HepG2 (cell line): ENCODE measurements around the gene NUDT21. TPM values are rescaled to one million over a fixed set of nuclear protein-coding genes. Genes with fewer than 3 reads are reported as not detected.

Experiments
- ATAD3A ChIP-seq: sonication (generic); formaldehyde crosslinking; IDR thresholded peaks from 2 replicates; pipeline ENCODE4 v1.4.0; 2020; ENCODE audit warnings: missing genetic modification reagents
- BCLAF1 ChIP-seq: fragments of 450-650 bp; IDR thresholded peaks from 2 replicates; pipeline ENCODE4 v1.6.1; 2017; ENCODE audit warnings: mild to moderate bottlenecking
- BRCA1 ChIP-seq: sonication (generic); formaldehyde crosslinking; IDR thresholded peaks from 2 replicates; pipeline ENCODE4 v1.4.0; 2020; ENCODE audit warnings: missing genetic modification reagents
- CEBPG ChIP-seq: IDR thresholded peaks from 2 replicates; pipeline ENCODE4 v1.6.1; 2016
- CERS6 ChIP-seq: sonication (generic); formaldehyde crosslinking; IDR thresholded peaks from 2 replicates; pipeline ENCODE4 v1.5.0; 2020; ENCODE audit warnings: missing genetic modification reagents
- DNMT3B ChIP-seq: conservative IDR thresholded peaks from 2 replicates; pipeline ENCODE4 v1.6.1; 2016; ENCODE audit warnings: missing biosample characterization, control low read depth
- ERF ChIP-seq: IDR thresholded peaks from 2 replicates; pipeline ENCODE4 v1.6.1; 2018; ENCODE audit warnings: missing biosample characterization, missing genetic modification reagents
- HINFP ChIP-seq: sonication (generic); formaldehyde crosslinking; IDR thresholded peaks from 2 replicates; pipeline ENCODE4 v1.4.0; 2020; ENCODE audit warnings: low read depth, mild to moderate bottlenecking, missing genetic modification reagents
- HMG20A ChIP-seq: IDR thresholded peaks from 2 replicates; pipeline ENCODE4 v1.6.1; 2016; ENCODE audit warnings: borderline replicate concordance
- KAT2B ChIP-seq: fragments of 150-350 bp; IDR thresholded peaks from 2 replicates; pipeline ENCODE4 v1.6.1; 2014; ENCODE audit warnings: low read depth, low read length, borderline replicate concordance
- KLF6 ChIP-seq: IDR thresholded peaks from 2 replicates; pipeline ENCODE4 v1.8.0; 2016; ENCODE audit warnings: missing biosample characterization, missing genetic modification reagents
- MIER2 ChIP-seq: IDR thresholded peaks from 2 replicates; pipeline ENCODE4 v1.6.1; 2016; ENCODE audit warnings: missing biosample characterization, missing genetic modification reagents
- NAIF1 ChIP-seq: sonication (generic); formaldehyde crosslinking; IDR thresholded peaks from 2 replicates; pipeline ENCODE4 v1.5.0; 2020; ENCODE audit warnings: mild to moderate bottlenecking, missing genetic modification reagents, borderline replicate concordance
- NCOA1 ChIP-seq: sonication (generic); formaldehyde crosslinking; IDR thresholded peaks from 2 replicates; pipeline ENCODE4 v1.9.0; 2021; ENCODE audit warnings: missing genetic modification reagents
- NFE2L2 ChIP-seq: fragments of 150-350 bp; IDR thresholded peaks from 2 replicates; pipeline ENCODE4 v1.6.1; 2014; ENCODE audit warnings: low read length
- NFIB ChIP-seq: sonication (generic); formaldehyde crosslinking; IDR thresholded peaks from 2 replicates; pipeline ENCODE4 v1.9.0; 2021; ENCODE audit warnings: missing genetic modification reagents, mild to moderate bottlenecking, borderline replicate concordance
- PRMT3 ChIP-seq: sonication (generic); formaldehyde crosslinking; IDR thresholded peaks from 2 replicates; pipeline ENCODE4 v1.8.1; 2022; ENCODE audit warnings: low read depth, mild to moderate bottlenecking, moderate library complexity, missing genetic modification reagents, borderline replicate concordance
- SAP130 ChIP-seq: IDR thresholded peaks from 2 replicates; pipeline ENCODE4 v1.6.1; 2016; ENCODE audit warnings: low read depth
- TEAD2 ChIP-seq: sonication (generic); formaldehyde crosslinking; IDR thresholded peaks from 2 replicates; pipeline ENCODE4 v1.9.0; 2021; ENCODE audit warnings: missing genetic modification reagents
- ZMAT3 ChIP-seq: sonication (generic); formaldehyde crosslinking; conservative IDR thresholded peaks from 2 replicates; pipeline ENCODE4 v1.7.0; 2021; ENCODE audit warnings: missing genetic modification reagents
- ZNF800 ChIP-seq: sonication (generic); formaldehyde crosslinking; IDR thresholded peaks from 2 replicates; pipeline ENCODE4 v1.4.0; 2020; ENCODE audit warnings: missing genetic modification reagents
- polyA plus RNA-seq, 8 experiments: library from polyadenylated mRNA; depleted of rRNA in 3 of 8; stranded (reverse) in 7 of 8; unstranded in 1 of 8; fragments of >200 nt; fragmentation: Illumina TruSeq in 4 of 8; extraction: Trizol in 4 of 8; gene quantifications; 2 replicates each; pipeline versions ENCODE4 v1.2.1 to v1.2.3, GENCODE V29; 2011 to 2016; ENCODE audit warnings: low read depth in 4 of 8, missing spikeins in 1 of 8, mixed read lengths in 1 of 8; ENCODE audit not compliant: insufficient read depth in 1 of 8
- total RNA-seq, 5 experiments: library from RNA; depleted of rRNA; stranded (reverse); fragments of >200 nt; fragmentation: Illumina TruSeq; extraction: Trizol; gene quantifications; 2 replicates each; pipeline ENCODE4 v1.2.3, GENCODE V29; 2016; ENCODE audit warnings: low read depth in 1 of 5
- TF ChIP-seq, protein P1 (sequence below): sonication (generic); formaldehyde crosslinking; IDR thresholded peaks from 2 replicates; pipeline ENCODE4 v1.5.1; 2020; ENCODE audit warnings: missing genetic modification reagents, mild to moderate bottlenecking, borderline replicate concordance

Gene NUDT21
- total and polyA plus RNA-seq, 2 of the 13 experiments (the other 11 are each of a cell fraction or from before 2014, with no cell fraction given), result 177 to 210 TPM

DNA sequence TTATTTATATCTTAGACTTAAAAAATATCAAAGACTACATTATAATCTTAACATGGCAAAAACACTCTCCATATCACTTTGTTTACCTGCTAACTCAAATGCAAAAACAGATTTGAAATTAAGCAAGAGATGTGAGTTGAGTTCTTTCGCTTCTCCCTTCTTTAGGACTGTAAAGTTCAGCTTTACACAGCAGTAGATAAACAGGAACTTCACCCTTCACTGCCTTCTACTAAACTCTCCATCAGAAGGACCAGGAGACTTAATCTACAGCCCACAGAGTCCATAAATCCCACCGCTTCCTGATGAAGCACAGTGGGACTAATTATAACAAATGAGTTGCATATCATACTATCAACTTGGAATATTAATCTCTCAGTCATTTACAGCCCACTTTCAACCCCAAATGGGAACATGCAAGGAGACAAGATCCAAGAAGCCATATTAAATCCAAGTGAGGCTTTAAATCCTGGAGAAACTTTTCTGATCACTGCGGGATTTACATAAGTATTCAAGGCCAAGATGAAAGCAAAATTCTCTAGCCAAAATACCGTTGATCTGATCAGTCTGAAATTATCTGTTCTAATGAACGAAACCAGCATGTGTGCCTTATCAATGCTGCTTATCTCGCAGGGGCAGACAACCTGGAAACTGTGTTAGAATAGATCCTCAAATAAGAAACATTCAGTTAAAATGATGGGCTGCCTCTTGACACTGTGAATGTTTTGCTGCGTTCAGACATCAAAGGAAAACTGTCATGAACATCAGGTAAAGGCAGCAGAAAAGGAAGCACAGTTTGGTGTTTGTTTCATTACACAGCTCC lies 27.3 kb downstream of the NUDT21 start (continued):
- TF ChIP-seq BCLAF1, result no peak
- TF ChIP-seq SAP130, result peak; percentile 34; the same call in 1 of the 2 replicates
- TF ChIP-seq HINFP (CRISPR knock-in tag), result no peak
- no peak for TF ChIP-seq NFE2L2
- TF ChIP-seq NFIB (CRISPR knock-in tag), result no peak
- TF ChIP-seq PRMT3 (CRISPR knock-in tag), result no peak
- TF ChIP-seq, protein P1, sequence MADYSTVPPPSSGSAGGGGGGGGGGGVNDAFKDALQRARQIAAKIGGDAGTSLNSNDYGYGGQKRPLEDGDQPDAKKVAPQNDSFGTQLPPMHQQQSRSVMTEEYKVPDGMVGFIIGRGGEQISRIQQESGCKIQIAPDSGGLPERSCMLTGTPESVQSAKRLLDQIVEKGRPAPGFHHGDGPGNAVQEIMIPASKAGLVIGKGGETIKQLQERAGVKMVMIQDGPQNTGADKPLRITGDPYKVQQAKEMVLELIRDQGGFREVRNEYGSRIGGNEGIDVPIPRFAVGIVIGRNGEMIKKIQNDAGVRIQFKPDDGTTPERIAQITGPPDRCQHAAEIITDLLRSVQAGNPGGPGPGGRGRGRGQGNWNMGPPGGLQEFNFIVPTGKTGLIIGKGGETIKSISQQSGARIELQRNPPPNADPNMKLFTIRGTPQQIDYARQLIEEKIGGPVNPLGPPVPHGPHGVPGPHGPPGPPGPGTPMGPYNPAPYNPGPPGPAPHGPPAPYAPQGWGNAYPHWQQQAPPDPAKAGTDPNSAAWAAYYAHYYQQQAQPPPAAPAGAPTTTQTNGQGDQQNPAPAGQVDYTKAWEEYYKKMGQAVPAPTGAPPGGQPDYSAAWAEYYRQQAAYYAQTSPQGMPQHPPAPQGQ, result no peak
- peak; percentile 27; the same call in 1 of the 2 replicates for TF ChIP-seq CEBPG (CRISPR knock-in tag)
- TF ChIP-seq CERS6 (CRISPR knock-in tag), result no peak
- no peak for TF ChIP-seq NCOA1 (CRISPR knock-in tag)
- no peak for TF ChIP-seq MIER2
- TF ChIP-seq NAIF1 (CRISPR knock-in tag), result no peak
- no peak for TF ChIP-seq HMG20A
- 0 out of 2 replicates have a peak, but pooled peaks have one; percentile 39 for TF ChIP-seq KLF6 (CRISPR knock-in tag)
- peak; percentile 26; the same call in 1 of the 2 replicates for TF ChIP-seq ERF
- TF ChIP-seq ATAD3A (CRISPR knock-in tag), result no peak
- no peak for TF ChIP-seq BRCA1 (CRISPR knock-in tag)
- peak; percentile 48; the same call in 1 of the 2 replicates for TF ChIP-seq ZMAT3 (CRISPR knock-in tag)
- 0 out of 2 replicates have a peak, but pooled peaks have one; percentile 15 for TF ChIP-seq DNMT3B
- TF ChIP-seq ZNF800 (CRISPR knock-in tag), result peak; percentile 64; the same call in 1 of the 2 replicates
- TF ChIP-seq TEAD2, result no peak
- TF ChIP-seq KAT2B, result no peak
